ENCODE data around the gene CEMIP2. TPM values are rescaled to one million over a fixed set of nuclear protein-coding genes. Genes with fewer than 3 reads are reported as not detected.

The CEMIP2 gene
- total RNA-seq, 1 experiment from 2014 or later, result 16.0 TPM

GRCh38 chr9:71752928-71753327 lies 15.4 kb downstream of the CEMIP2 start:
- no TSS peak for BruUV-seq (replicated peaks)
- Histone ChIP-seq H3K4me1 (ENCODE audit: insufficient read depth, low read length) (peaks cover 1% of the 10 kb centered on the region), H3K9ac (ENCODE audit: low read length) (no peak overlapping the region), H3K27ac (ENCODE audit: low read length) (no peak overlapping the region), H4K20me1 (ENCODE audit: low read length) (peaks cover 1% of the 10 kb centered on the region), H3K79me2 (ENCODE audit: low read length) (peaks cover 48% of the 10 kb centered on the region), H3K36me3 (ENCODE audit: low read depth, low read length) (no peaks in the 10 kb centered on the region), H3K27me3 (ENCODE audit: low read length) (no peaks in the 10 kb centered on the region), H3K9me3 (ENCODE audit: low read length) (no peaks in the 10 kb centered on the region), H2AFZ (ENCODE audit: low read length) (no peak overlapping the region), H3K4me3 (ENCODE audit: low read length) (no peak overlapping the region), H3K4me2 (ENCODE audit: low read length) (no peak overlapping the region), H3K9me2 (replicated peaks; ENCODE audit: low read length) (no peaks in the 10 kb centered on the region), H3F3A (ENCODE audit: low read length, unreplicated experiment) (no peaks in the 10 kb centered on the region)
- CTCF ChIA-PET, result no interaction called here
- intact Hi-C loops (cut with micrococcal nuclease), result no loop called here
- ATAC-seq (no peak), DNase-seq (no peak)
- POLR2A ChIA-PET (ENCODE audit: unreplicated experiment), result no interaction called here
- TF ChIP-seq EZH2 (IDR thresholded peaks at IDR 0.05; ENCODE audit: low read length, unreplicated experiment) (no peak), CTCF (conservative IDR thresholded peaks at IDR 0.05; ENCODE audit: low read depth, low read length) (no peak), EZH2phosphoT487 (IDR thresholded peaks at IDR 0.05; ENCODE audit: borderline replicate concordance, low read length) (no peak)

GRCh38 chr9:71752352-71752751 lies 16.0 kb downstream of the CEMIP2 start:
- POLR2A ChIA-PET (ENCODE audit: unreplicated experiment), result no interaction called here
- BruUV-seq (replicated peaks), result no TSS peak

More at GRCh38 chr9:71752352-71752751, 16.0 kb downstream of the CEMIP2 start:
- Histone ChIP-seq H3K4me1 (ENCODE audit: insufficient read depth, low read length) (no peaks in the 10 kb centered on the region), H3K4me2 (ENCODE audit: low read length) (no peak overlapping the region), H3K4me3 (ENCODE audit: low read length) (no peak overlapping the region), H3K9me2 (replicated peaks; ENCODE audit: low read length) (no peaks in the 10 kb centered on the region), H3K9ac (ENCODE audit: low read length) (no peak overlapping the region), H3F3A (ENCODE audit: low read length, unreplicated experiment) (no peaks in the 10 kb centered on the region), H4K20me1 (ENCODE audit: low read length) (no peaks in the 10 kb centered on the region), H3K9me3 (ENCODE audit: low read length) (no peaks in the 10 kb centered on the region), H3K27ac (ENCODE audit: low read length) (no peak overlapping the region), H3K79me2 (ENCODE audit: low read length) (peaks cover 42% of the 10 kb centered on the region), H3K36me3 (ENCODE audit: low read depth, low read length) (no peaks in the 10 kb centered on the region), H2AFZ (ENCODE audit: low read length) (no peak overlapping the region), H3K27me3 (ENCODE audit: low read length) (no peaks in the 10 kb centered on the region)
- TF ChIP-seq CTCF (conservative IDR thresholded peaks at IDR 0.05; ENCODE audit: low read depth, low read length) (no peak), EZH2 (IDR thresholded peaks at IDR 0.05; ENCODE audit: low read length, unreplicated experiment) (no peak), EZH2phosphoT487 (IDR thresholded peaks at IDR 0.05; ENCODE audit: borderline replicate concordance, low read length) (no peak)
- ATAC-seq (no peak), DNase-seq (no peak)
- intact Hi-C loops (cut with micrococcal nuclease), result no loop called here
- CTCF ChIA-PET, result no interaction called here
